Neuronal stem cell (in vitro differentiated cells): ENCODE results near the gene PLOD2.

Source experiments
- DNase-seq: peaks from one replicate; pipeline ENCODE4 v3.0.0-alpha.2; 2013; ENCODE audit warnings: low spot score
- H2AFZ ChIP-seq: one replicate; pipeline ENCODE4 v1.6.1; 2013; ENCODE audit warnings: mild to moderate bottlenecking, low read length, inconsistent platforms
- H2AK5ac ChIP-seq: 2 replicates; pipeline ENCODE4 v1.6.1; 2013; ENCODE audit warnings: low read depth, mild to moderate bottlenecking, inconsistent platforms, low read length, moderate library complexity, mixed read lengths
- H2BK120ac ChIP-seq: 2 replicates; pipeline ENCODE4 v1.6.1; 2013; ENCODE audit warnings: low read depth, mild to moderate bottlenecking, inconsistent platforms, low read length, moderate library complexity, mixed read lengths
- H2BK12ac ChIP-seq: one replicate; pipeline ENCODE4 v1.6.1; 2013; ENCODE audit warnings: low read length, inconsistent platforms
- H2BK15ac ChIP-seq: 2 replicates; pipeline ENCODE4 v1.6.1; 2013; ENCODE audit warnings: mild to moderate bottlenecking, low read length, inconsistent platforms, mixed read lengths
- H2BK5ac ChIP-seq: one replicate; pipeline ENCODE4 v1.6.1; 2013; ENCODE audit warnings: inconsistent platforms, mild to moderate bottlenecking, low read length, moderate library complexity
- H3K14ac ChIP-seq: one replicate; pipeline ENCODE4 v1.6.1; 2013; ENCODE audit warnings: low read length, inconsistent platforms
- H3K18ac ChIP-seq: 2 replicates; pipeline ENCODE4 v1.6.1; 2013; ENCODE audit warnings: low read length, inconsistent platforms
- H3K23ac ChIP-seq: 2 replicates; pipeline ENCODE4 v1.6.1; 2013; ENCODE audit warnings: low read depth, mild to moderate bottlenecking, mixed read lengths, low read length, inconsistent platforms; ENCODE audit not compliant: poor library complexity
- H3K27ac ChIP-seq: replicated peaks from 3 replicates; pipeline ENCODE4 v1.5.1; 2013; ENCODE audit warnings: low read length, inconsistent platforms
- H3K27me3 ChIP-seq, 3 experiments: 2 replicates each; pipeline ENCODE4 v1.6.1; 2013; ENCODE audit warnings: low read length in 3 of 3, mild to moderate bottlenecking in 2 of 3, inconsistent platforms in 1 of 3, low read depth in 1 of 3, mixed read lengths in 1 of 3, moderate library complexity in 1 of 3; ENCODE audit not compliant: control insufficient read depth in 3 of 3, insufficient read depth in 3 of 3
- H3K36me3 ChIP-seq, 2 donors: replicated peaks in 1 of 2; 2 replicates each; pipeline ENCODE4 v1.6.1; 2013; ENCODE audit warnings: low read length in 2 of 2; ENCODE audit not compliant: control insufficient read depth in 2 of 2, insufficient read depth in 2 of 2
- H3K4ac ChIP-seq: 2 replicates; pipeline ENCODE4 v1.6.1; 2013; ENCODE audit warnings: inconsistent platforms, mild to moderate bottlenecking, low read length, moderate library complexity
- H3K4me1 ChIP-seq, 2 donors: 1 replicate in 1 of 2; 2 replicates in 1 of 2; pipeline ENCODE4 v1.6.1; 2013; ENCODE audit warnings: low read length in 2 of 2, low read depth in 1 of 2; ENCODE audit not compliant: control insufficient read depth in 2 of 2, insufficient read depth in 1 of 2
- H3K4me2 ChIP-seq: one replicate; pipeline ENCODE4 v1.6.1; 2013; ENCODE audit warnings: mild to moderate bottlenecking, low read length, inconsistent platforms; ENCODE audit not compliant: insufficient read depth, poor library complexity, severe bottlenecking
- H3K4me3 ChIP-seq, 2 donors: 2 replicates each; pipeline ENCODE4 v1.5.1; 2013; ENCODE audit warnings: low read length in 2 of 2, mild to moderate bottlenecking in 2 of 2, inconsistent platforms in 1 of 2, moderate library complexity in 1 of 2
- H3K79me1 ChIP-seq: one replicate; pipeline ENCODE4 v1.6.1; 2013; ENCODE audit warnings: low read depth, mild to moderate bottlenecking, inconsistent platforms, low read length, moderate library complexity
- H3K9ac ChIP-seq: one replicate; pipeline ENCODE4 v1.6.1; 2013; ENCODE audit warnings: mild to moderate bottlenecking, low read depth, low read length, inconsistent platforms; ENCODE audit not compliant: poor library complexity
- H3K9me3 ChIP-seq, 2 donors: replicated peaks in 1 of 2; 2 replicates each; pipeline versions ENCODE3 to v1.6.1; 2013; ENCODE audit warnings: low read length in 2 of 2, mild to moderate bottlenecking in 2 of 2, inconsistent platforms in 1 of 2, low read depth in 1 of 2, mixed read lengths in 1 of 2, moderate library complexity in 1 of 2; ENCODE audit not compliant: control insufficient read depth in 2 of 2, insufficient read depth in 1 of 2
- H4K8ac ChIP-seq: one replicate; pipeline ENCODE4 v1.6.1; 2013; ENCODE audit warnings: low read depth, mild to moderate bottlenecking, inconsistent platforms, low read length, moderate library complexity
- H4K91ac ChIP-seq: one replicate; pipeline ENCODE4 v1.6.1; 2013; ENCODE audit warnings: low read length, low read depth, mild to moderate bottlenecking, inconsistent platforms; ENCODE audit not compliant: poor library complexity
- WGBS, 2 donors: extraction: QIAGEN DNeasy Blood & Tissue Kit; methylation state at CpG; one replicate each; pipeline ENCODE4 v1.1.7; 2013; ENCODE audit warnings: missing lambda C conversion rate in 2 of 2, mixed read lengths in 1 of 2; ENCODE audit not compliant: insufficient read length in 2 of 2, insufficient replicate concordance in 1 of 2; ENCODE audit errors: extremely low coverage in 2 of 2; 5-methylcytosine and 5-hydroxymethylcytosine counted together

PLOD2 gene

DNA sequence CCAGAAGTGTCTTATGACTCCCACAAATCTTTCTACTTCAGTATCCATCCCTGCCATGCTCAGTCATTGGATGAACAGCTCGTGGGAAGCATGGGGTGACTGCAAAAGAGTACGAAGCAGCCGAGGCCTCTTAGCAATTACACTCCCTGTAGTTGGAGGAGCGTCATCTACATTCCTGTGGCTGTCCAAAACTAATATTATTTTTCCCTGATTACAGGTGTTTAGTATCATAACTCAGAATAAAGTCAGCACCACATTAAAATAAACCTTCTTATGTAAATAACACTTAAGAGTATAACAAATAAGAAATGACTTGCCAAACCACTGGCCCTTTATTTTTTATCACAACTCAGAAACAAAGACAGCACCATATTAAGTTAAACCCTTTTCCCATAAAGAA is 141.5 kb downstream of the PLOD2 start:
- H2BK5ac ChIP-seq, result no peak overlapping the region
- WGBS, 2 donors, result no CpG with 5 or more reads among the region's 4 CpGs
- H3K4ac ChIP-seq, result no peak overlapping the region

More for the DNA sequence above, 141.5 kb downstream of the PLOD2 start:
- no peak overlapping the region for H3K9ac ChIP-seq
- no peak overlapping the region for H3K23ac ChIP-seq
- no peaks in the 10 kb centered on the region for H3K9me3 ChIP-seq
- H2AFZ ChIP-seq, result no peak overlapping the region
- no peak overlapping the region for H2AK5ac ChIP-seq
- H2BK120ac ChIP-seq, result no peak overlapping the region
- no peak overlapping the region for H3K4me2 ChIP-seq
- H3K27me3 ChIP-seq, result no peaks in the 10 kb centered on the region
- no peak overlapping the region for H3K14ac ChIP-seq
- no peak overlapping the region for H4K91ac ChIP-seq
- H4K8ac ChIP-seq, result no peak overlapping the region
- no peaks in the 10 kb centered on the region for H3K4me1 ChIP-seq
- no peak overlapping the region for H3K27ac ChIP-seq
- H3K36me3 ChIP-seq, result no peaks in the 10 kb centered on the region
- DNase-seq, result no peak
- H3K4me3 ChIP-seq, result no peak overlapping the region
- no peaks in the 10 kb centered on the region for H3K79me1 ChIP-seq
- no peak overlapping the region for H2BK15ac ChIP-seq
- H3K18ac ChIP-seq, result no peak overlapping the region
- no peak overlapping the region for H2BK12ac ChIP-seq
